Gastroesophageal sphincter (tissue), 4 donors: ENCODE data around the gene HTRA3. TPM values are rescaled to one million over a fixed set of nuclear protein-coding genes. Genes with fewer than 3 reads are reported as not detected.

ENCODE experiments used
- ATAC-seq: fragments of 150-250 bp; one replicate; pipeline ENCODE4 v1.9.1; 2016; ENCODE audit warnings: mild to moderate bottlenecking, moderate library complexity
- H3K27ac ChIP-seq, 4 donors: fragments of 200-600 bp; sonication (generic) in 3 of 4; 1 replicate in 3 of 4; 2 replicates in 1 of 4; pipeline ENCODE4 v1.5.1; 2016 to 2019
- H3K27me3 ChIP-seq: fragments of 200-600 bp; sonication (generic); one replicate; pipeline ENCODE4 v1.5.1; 2019
- H3K36me3 ChIP-seq, 2 donors: fragments of 200-600 bp; sonication (generic); one replicate each; pipeline ENCODE4 v1.5.1; 2019; ENCODE audit warnings: control low read depth in 1 of 2
- H3K4me1 ChIP-seq, 3 donors: fragments of 200-600 bp; sonication (generic); 1 replicate in 2 of 3; 2 replicates in 1 of 3; pipeline ENCODE4 v1.5.1; 2016 to 2019; ENCODE audit warnings: control low read depth in 2 of 3
- H3K4me3 ChIP-seq, 2 donors: fragments of 200-600 bp; sonication (generic); one replicate each; pipeline ENCODE4 v1.5.1; 2019; ENCODE audit warnings: mild to moderate bottlenecking in 1 of 2, moderate library complexity in 1 of 2
- H3K9me3 ChIP-seq, 3 donors: fragments of 200-600 bp; sonication (generic); one replicate each; pipeline ENCODE4 v1.5.1; 2017 to 2019; ENCODE audit warnings: control low read depth in 2 of 3
- EP300 ChIP-seq: sonication (generic); formaldehyde crosslinking; IDR thresholded peaks from one replicate; pipeline ENCODE4 v1.6.1; 2017; ENCODE audit warnings: antibody characterized with exemption, mild to moderate bottlenecking
- POLR2A ChIP-seq, 2 donors: fragments of 450-650 bp; IDR thresholded peaks; one replicate each; pipeline ENCODE4 v1.6.1; 2017; ENCODE audit warnings: antibody characterized with exemption in 2 of 2, mild to moderate bottlenecking in 2 of 2, moderate library complexity in 1 of 2
- POLR2AphosphoS5 ChIP-seq: sonication (generic); formaldehyde crosslinking; IDR thresholded peaks from one replicate; pipeline ENCODE4 v1.6.1; 2017; ENCODE audit warnings: antibody characterized with exemption
- WGBS, 2 donors: methylation state at CpG; one replicate each; pipeline ENCODE4 v1.1.5; 2018; ENCODE audit warnings: low coverage in 1 of 2; 5-methylcytosine and 5-hydroxymethylcytosine counted together
- total RNA-seq, 4 donors: library from RNA; depleted of rRNA; stranded (reverse); fragments of >200 nt; gene quantifications; one replicate each; pipeline ENCODE4 v1.1.0, GENCODE V29; 2016
- TF ChIP-seq, protein P1 (sequence below), 4 experiments: fragments of 200-600 bp in 2 of 4; fragments of 450-650 bp in 2 of 4; sonication (generic) in 1 of 4; IDR thresholded peaks; one replicate each; pipeline ENCODE4 v1.5.1; 2017 to 2019; ENCODE audit warnings: antibody characterized with exemption in 4 of 4, mild to moderate bottlenecking in 2 of 4, moderate library complexity in 2 of 4

HTRA3 gene
- total RNA-seq, 4 donors from 2014 or later = 30.2 to 80.5 (median 59.9) TPM

DNA sequence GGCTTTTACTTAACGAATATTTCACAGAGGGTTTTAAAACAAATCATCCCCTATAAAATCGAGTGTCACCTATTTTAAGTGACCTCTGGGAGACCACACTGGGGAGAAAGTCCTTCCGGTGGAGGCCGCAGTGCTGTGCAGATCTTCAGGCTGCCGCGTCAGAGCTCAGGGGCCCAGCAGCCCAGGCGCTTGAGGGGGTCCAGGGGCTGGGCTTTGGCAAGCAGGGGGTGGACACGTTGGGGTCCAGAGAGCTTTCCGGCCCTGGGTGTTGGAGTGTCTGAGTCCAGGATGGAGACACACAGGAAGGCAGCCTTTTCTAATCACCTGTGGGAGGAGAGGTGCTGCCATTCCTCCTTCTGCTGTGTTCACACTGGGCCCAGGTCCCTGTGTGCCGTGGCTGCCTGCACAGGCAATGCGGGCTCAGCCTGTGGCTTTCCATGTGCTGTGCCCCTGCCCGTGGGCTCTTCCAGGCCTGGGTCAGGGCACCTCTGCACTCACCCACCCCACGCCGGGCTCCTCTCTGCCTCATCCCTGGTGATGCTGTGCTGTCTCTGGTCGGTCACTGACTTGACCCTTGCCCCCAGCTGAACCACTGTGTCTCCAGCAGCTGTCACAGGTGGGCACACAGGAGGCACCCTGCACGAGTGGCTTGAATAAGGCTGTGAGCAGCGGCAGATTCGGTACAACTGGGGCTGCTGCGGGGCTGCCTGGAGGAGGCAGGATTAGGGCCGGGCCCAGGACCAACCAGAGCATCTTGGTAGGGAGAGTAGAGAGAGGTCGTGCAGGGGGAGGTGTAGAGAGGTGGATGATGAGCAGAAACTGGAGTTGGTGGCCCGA lies 10.0 kb downstream of the HTRA3 start:
- no peaks in the 10 kb centered on the region for H3K27me3 ChIP-seq
- peaks cover 0 to 79% (median 29%) of the 10 kb centered on the region in 3 donors for H3K4me1 ChIP-seq
- no peak overlapping the region for H3K4me3 ChIP-seq
- TF ChIP-seq POLR2A (IDR thresholded peaks at IDR 0.05) (no peak), EP300 (no peak), POLR2AphosphoS5 (no peak)
- TF ChIP-seq, protein P1, sequence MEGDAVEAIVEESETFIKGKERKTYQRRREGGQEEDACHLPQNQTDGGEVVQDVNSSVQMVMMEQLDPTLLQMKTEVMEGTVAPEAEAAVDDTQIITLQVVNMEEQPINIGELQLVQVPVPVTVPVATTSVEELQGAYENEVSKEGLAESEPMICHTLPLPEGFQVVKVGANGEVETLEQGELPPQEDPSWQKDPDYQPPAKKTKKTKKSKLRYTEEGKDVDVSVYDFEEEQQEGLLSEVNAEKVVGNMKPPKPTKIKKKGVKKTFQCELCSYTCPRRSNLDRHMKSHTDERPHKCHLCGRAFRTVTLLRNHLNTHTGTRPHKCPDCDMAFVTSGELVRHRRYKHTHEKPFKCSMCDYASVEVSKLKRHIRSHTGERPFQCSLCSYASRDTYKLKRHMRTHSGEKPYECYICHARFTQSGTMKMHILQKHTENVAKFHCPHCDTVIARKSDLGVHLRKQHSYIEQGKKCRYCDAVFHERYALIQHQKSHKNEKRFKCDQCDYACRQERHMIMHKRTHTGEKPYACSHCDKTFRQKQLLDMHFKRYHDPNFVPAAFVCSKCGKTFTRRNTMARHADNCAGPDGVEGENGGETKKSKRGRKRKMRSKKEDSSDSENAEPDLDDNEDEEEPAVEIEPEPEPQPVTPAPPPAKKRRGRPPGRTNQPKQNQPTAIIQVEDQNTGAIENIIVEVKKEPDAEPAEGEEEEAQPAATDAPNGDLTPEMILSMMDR (IDR thresholded peaks at IDR 0.05) = no peak
- ATAC-seq = no peak
- peak overlapping the region in 1 of 4 donors; percentile 82 for H3K27ac ChIP-seq
- no peaks in the 10 kb centered on the region for H3K36me3 ChIP-seq
- no peaks in the 10 kb centered on the region for H3K9me3 ChIP-seq
- 82% methylated on average over 2 of the region's 22 CpGs; no CpG with 5 or more reads in 1 of the 2 donors for WGBS, 2 donors

DNA sequence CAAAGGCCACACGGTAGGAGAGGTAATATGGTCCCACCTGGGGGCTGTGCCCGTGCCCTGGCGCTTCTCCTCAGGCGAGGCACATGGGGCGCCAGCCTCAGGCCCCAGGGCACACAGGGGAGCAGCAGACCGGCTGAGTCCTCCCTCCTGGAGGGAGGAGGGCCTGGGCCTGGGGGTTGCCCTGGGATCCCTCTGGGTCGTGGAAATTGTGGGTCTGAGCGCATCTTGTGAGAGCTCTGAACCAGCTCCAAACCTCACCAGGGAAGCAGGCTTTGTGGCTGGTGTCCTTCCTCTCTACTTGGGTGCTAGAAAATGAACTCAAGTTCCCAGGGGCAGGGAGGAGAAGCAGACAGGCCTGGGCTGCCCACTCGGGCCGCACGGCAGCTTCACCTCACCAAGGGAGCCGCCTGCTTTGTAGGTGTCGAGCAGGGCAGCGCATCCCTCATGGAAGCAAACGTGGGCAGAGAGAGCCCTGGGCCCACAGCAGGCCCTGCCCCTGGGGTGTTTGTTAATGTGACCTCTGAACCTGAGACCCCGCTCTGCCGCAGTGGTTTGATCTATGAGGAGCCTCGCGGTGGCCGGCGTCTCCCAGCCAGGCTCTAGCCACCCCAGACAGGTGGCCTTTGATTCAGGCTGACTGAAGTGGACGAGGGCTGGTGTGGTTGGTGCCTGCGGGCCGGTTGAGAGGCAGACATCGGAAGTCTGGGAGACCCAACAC lies 10.8 kb downstream of the HTRA3 start:
- no peak for ATAC-seq
- H3K27ac ChIP-seq = peak overlapping the region in 1 of 4 donors; percentile 82
- H3K36me3 ChIP-seq = no peaks in the 10 kb centered on the region
- H3K27me3 ChIP-seq = no peaks in the 10 kb centered on the region
- H3K4me3 ChIP-seq = no peak overlapping the region
- H3K9me3 ChIP-seq = no peaks in the 10 kb centered on the region
- WGBS, 2 donors = no CpG with 5 or more reads among the region's 25 CpGs
- TF ChIP-seq, protein P1 (IDR thresholded peaks at IDR 0.05) = no peak
- TF ChIP-seq EP300 (no peak), POLR2A (IDR thresholded peaks at IDR 0.05) (no peak), POLR2AphosphoS5 (no peak)
- H3K4me1 ChIP-seq = peaks cover 0 to 72% (median 26%) of the 10 kb centered on the region in 3 donors

DNA sequence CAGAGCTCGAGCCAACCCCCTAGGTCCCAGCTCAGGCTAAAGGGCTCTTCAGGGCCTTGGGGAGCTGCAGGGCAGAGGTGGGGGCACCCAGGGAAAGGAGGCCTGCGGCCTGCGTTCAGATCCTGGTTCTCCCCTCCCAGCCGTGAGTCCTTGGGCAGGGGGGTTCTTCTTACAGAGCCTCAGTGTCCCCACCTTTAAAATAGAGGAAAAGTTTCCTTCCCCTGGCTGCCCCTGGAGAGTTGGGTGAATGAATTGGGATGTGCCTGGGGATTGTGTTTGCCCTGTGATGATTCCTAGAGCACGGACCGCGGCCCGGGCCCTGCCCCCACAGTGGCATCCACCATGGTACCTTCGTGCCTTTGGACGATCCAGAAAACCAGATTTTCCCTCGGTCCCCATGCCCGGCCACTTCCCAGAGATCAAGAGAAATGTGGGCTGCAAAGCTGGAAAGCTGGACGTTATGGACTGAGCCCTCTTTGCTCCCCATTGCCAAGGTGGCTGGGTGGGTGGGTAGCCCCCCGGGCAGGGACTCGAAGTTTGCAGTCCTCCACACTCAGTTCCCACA lies 11.4 kb downstream of the HTRA3 start:
- no peaks in the 10 kb centered on the region for H3K27me3 ChIP-seq
- no peaks in the 10 kb centered on the region for H3K9me3 ChIP-seq
- no peak for ATAC-seq
- WGBS, 2 donors = 100% methylated on average over 3 of the region's 15 CpGs; no CpG with 5 or more reads in 1 of the 2 donors
- no peak overlapping the region for H3K4me3 ChIP-seq
- H3K36me3 ChIP-seq = no peaks in the 10 kb centered on the region
- peaks cover 0 to 65% (median 20%) of the 10 kb centered on the region in 3 donors for H3K4me1 ChIP-seq
- TF ChIP-seq, protein P1 (IDR thresholded peaks at IDR 0.05) = no peak
- TF ChIP-seq EP300 = no peak
- no peak for TF ChIP-seq POLR2AphosphoS5
- no peak for TF ChIP-seq POLR2A (IDR thresholded peaks at IDR 0.05)
- peak overlapping the region in 3 of 4 donors; percentile 57 to 82 (median 63) for H3K27ac ChIP-seq

DNA sequence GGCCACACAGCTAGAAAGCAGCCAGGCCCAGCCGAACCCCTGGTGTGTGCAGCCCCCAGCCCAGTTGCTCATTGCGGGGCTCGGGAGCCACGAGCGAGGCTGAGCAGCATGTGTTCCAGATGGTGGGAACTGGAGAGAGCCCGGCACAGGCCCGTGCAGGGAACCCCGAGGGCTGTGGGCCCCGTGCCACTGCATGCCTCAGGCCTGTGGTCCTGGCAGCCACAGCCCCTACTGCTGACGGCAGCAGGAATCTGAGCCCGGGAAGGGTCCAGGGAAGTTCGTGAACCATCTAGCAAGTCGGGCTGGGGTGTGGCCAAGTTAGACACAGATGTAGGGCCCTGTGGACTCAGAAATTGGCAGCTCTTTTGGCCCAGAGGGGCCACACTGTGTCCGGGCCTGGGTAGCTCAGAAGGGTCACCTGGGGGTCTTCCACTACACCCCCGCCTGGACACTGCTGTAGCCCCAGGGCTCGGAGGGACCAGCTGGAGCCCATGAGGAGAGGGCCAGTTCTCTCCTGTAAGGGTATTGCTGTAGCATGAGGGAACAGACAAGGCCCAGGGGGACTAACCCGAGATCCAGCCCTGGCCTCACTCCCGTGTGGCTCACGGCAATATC lies 12.1 kb downstream of the HTRA3 start:
- no peaks in the 10 kb centered on the region for H3K27me3 ChIP-seq
- peak; percentile 66 for ATAC-seq
- WGBS, 2 donors = no CpG with 5 or more reads among the region's 19 CpGs
- TF ChIP-seq EP300 = no peak
- peak; percentile 46 for TF ChIP-seq POLR2AphosphoS5
- TF ChIP-seq, protein P1 (IDR thresholded peaks at IDR 0.05) = no peak
- no peak for TF ChIP-seq POLR2A (IDR thresholded peaks at IDR 0.05)
- H3K4me3 ChIP-seq = no peak overlapping the region
- H3K9me3 ChIP-seq = no peaks in the 10 kb centered on the region
- no peaks in the 10 kb centered on the region for H3K36me3 ChIP-seq
- peaks cover 0 to 59% (median 13%) of the 10 kb centered on the region in 3 donors for H3K4me1 ChIP-seq
- H3K27ac ChIP-seq = peak overlapping the region in 3 of 4 donors; percentile 57 to 82 (median 63)
